ENCODE data around the gene GPC5. TPM values are rescaled to one million over a fixed set of nuclear protein-coding genes. Genes with fewer than 3 reads are reported as not detected.

GPC5 gene
- total RNA-seq, 2 experiments from 2014 or later: 0.63 to 0.66 TPM

GRCh38 chr13:91572944-91573598 lies 174.7 kb downstream of the GPC5 start:
- H3K27ac Mint-ChIP-seq: no peak overlapping the region
- ChIA-PET CTCF (no interaction called here), POLR2A (no interaction called here)
- no peaks in the 10 kb centered on the region for H3K36me3 Mint-ChIP-seq (ENCODE audit: low read depth)
- H3K4me3 Mint-ChIP-seq: no peak overlapping the region
- H3K9me3 Mint-ChIP-seq (ENCODE audit: low read depth): no peaks in the 10 kb centered on the region
- DNase-seq: no peak
- no peak for ATAC-seq
- H3K27me3 Mint-ChIP-seq: no peaks in the 10 kb centered on the region
- intact Hi-C loops (cut with DNase I, micrococcal nuclease): loop anchor here in 1 of 2 experiments (10.0 kb wide), 1 partner anchor 198 kb away; no protein-coding TSS in a partner anchor
- no peaks in the 10 kb centered on the region for H3K4me1 Mint-ChIP-seq

- no peak overlapping the region for H3K27ac Mint-ChIP-seq
- no peaks in the 10 kb centered on the region for H3K27me3 Mint-ChIP-seq
- intact Hi-C loops (cut with DNase I, micrococcal nuclease): loop anchor here (5.0 to 10.0 kb wide), 2 partner anchors 197 to 200 kb away; no protein-coding TSS in a partner anchor
- H3K4me1 Mint-ChIP-seq: no peaks in the 10 kb centered on the region
- POLR2A ChIA-PET: no interaction called here
- no peaks in the 10 kb centered on the region for H3K36me3 Mint-ChIP-seq (ENCODE audit: low read depth)
- no peak for ATAC-seq
- DNase-seq: no peak
- H3K9me3 Mint-ChIP-seq (ENCODE audit: low read depth): no peaks in the 10 kb centered on the region
- CTCF ChIA-PET: no interaction called here
- no peak overlapping the region for H3K4me3 Mint-ChIP-seq
Measured at GRCh38 chr13:91574766-91575165, 176.3 kb downstream of the GPC5 start.

GRCh38 chr13:91576590-91576989 lies 178.2 kb downstream of the GPC5 start:
- ChIA-PET POLR2A (no interaction called here), CTCF (interaction anchor here (0.7 kb wide), 1 partner anchor 195 kb away, joined by 6 read pairs; no protein-coding TSS in a partner anchor)
- DNase-seq (peak; percentile 12), ATAC-seq (no peak)
- H3K4me1 Mint-ChIP-seq: no peaks in the 10 kb centered on the region
- H3K36me3 Mint-ChIP-seq (ENCODE audit: low read depth): no peaks in the 10 kb centered on the region
- no peak overlapping the region for H3K27ac Mint-ChIP-seq
- no peaks in the 10 kb centered on the region for H3K9me3 Mint-ChIP-seq (ENCODE audit: low read depth)
- no peaks in the 10 kb centered on the region for H3K27me3 Mint-ChIP-seq
- H3K4me3 Mint-ChIP-seq: no peak overlapping the region
- intact Hi-C loops (cut with DNase I, micrococcal nuclease): loop anchor here (5.0 to 10.0 kb wide), 2 partner anchors 199 to 202 kb away; no protein-coding TSS in a partner anchor

GRCh38 chr13:91579320-91579719 lies 180.9 kb downstream of the GPC5 start:
- H3K36me3 Mint-ChIP-seq (ENCODE audit: low read depth): no peaks in the 10 kb centered on the region
- no peaks in the 10 kb centered on the region for H3K27me3 Mint-ChIP-seq
- no peaks in the 10 kb centered on the region for H3K4me1 Mint-ChIP-seq
- H3K27ac Mint-ChIP-seq: no peak overlapping the region
- DNase-seq (no peak), ATAC-seq (no peak)
- CTCF ChIA-PET: no interaction called here
- POLR2A ChIA-PET: no interaction called here
- intact Hi-C loops (cut with DNase I, micrococcal nuclease): loop anchor here (5.0 to 10.0 kb wide), 2 partner anchors 202 to 205 kb away; no protein-coding TSS in a partner anchor
- H3K9me3 Mint-ChIP-seq (ENCODE audit: low read depth): no peaks in the 10 kb centered on the region
- H3K4me3 Mint-ChIP-seq: no peak overlapping the region

GRCh38 chr13:91580749-91581148 lies 182.3 kb downstream of the GPC5 start:
- intact Hi-C loops (cut with DNase I, micrococcal nuclease): no loop called here
- DNase-seq (no peak), ATAC-seq (no peak)
- POLR2A ChIA-PET: no interaction called here
- CTCF ChIA-PET: interaction anchor here (0.5 kb wide), 1 partner anchor 137 kb away, joined by 4 read pairs; no protein-coding TSS in a partner anchor
- H3K9me3 Mint-ChIP-seq (ENCODE audit: low read depth): no peaks in the 10 kb centered on the region
- no peaks in the 10 kb centered on the region for H3K4me1 Mint-ChIP-seq
- H3K27me3 Mint-ChIP-seq: no peaks in the 10 kb centered on the region
- H3K36me3 Mint-ChIP-seq (ENCODE audit: low read depth): no peaks in the 10 kb centered on the region
- H3K4me3 Mint-ChIP-seq: no peak overlapping the region
- H3K27ac Mint-ChIP-seq: no peak overlapping the region

- ChIA-PET CTCF (no interaction called here), POLR2A (no interaction called here)
Measured at GRCh38 chr13:91586609-91587008, 188.2 kb downstream of the GPC5 start.

GRCh38 chr13:91588541-91588940 lies 190.1 kb downstream of the GPC5 start:
- no peaks in the 10 kb centered on the region for H3K36me3 Mint-ChIP-seq (ENCODE audit: low read depth)
- no peak for ATAC-seq
- no peaks in the 10 kb centered on the region for H3K4me1 Mint-ChIP-seq
- H3K4me3 Mint-ChIP-seq: no peak overlapping the region
- CTCF ChIA-PET: no interaction called here
- no peak for DNase-seq
- intact Hi-C loops (cut with DNase I, micrococcal nuclease): no loop called here
- no peaks in the 10 kb centered on the region for H3K27me3 Mint-ChIP-seq
- POLR2A ChIA-PET: no interaction called here
- H3K9me3 Mint-ChIP-seq (ENCODE audit: low read depth): no peaks in the 10 kb centered on the region
- no peak overlapping the region for H3K27ac Mint-ChIP-seq

More at GRCh38 chr13:91586609-91587008, 188.2 kb downstream of the GPC5 start:
- Mint-ChIP-seq H3K4me1 (no peaks in the 10 kb centered on the region), H3K4me3 (no peak overlapping the region), H3K36me3 (ENCODE audit: low read depth) (no peaks in the 10 kb centered on the region), H3K27me3 (no peaks in the 10 kb centered on the region), H3K9me3 (ENCODE audit: low read depth) (no peaks in the 10 kb centered on the region), H3K27ac (no peak overlapping the region)
- intact Hi-C loops (cut with DNase I, micrococcal nuclease): no loop called here
- no peak for ATAC-seq
- no peak for DNase-seq

GRCh38 chr13:91592056-91593014 lies 193.9 kb downstream of the GPC5 start:
- no peak for ATAC-seq
- H3K4me3 Mint-ChIP-seq: no peak overlapping the region
- intact Hi-C loops (cut with DNase I, micrococcal nuclease): no loop called here
- no peak overlapping the region for H3K27ac Mint-ChIP-seq
- CTCF ChIA-PET: interaction anchor here (0.6 kb wide), 1 partner anchor 328 kb away, joined by 4 read pairs; no protein-coding TSS in a partner anchor
- no peaks in the 10 kb centered on the region for H3K9me3 Mint-ChIP-seq (ENCODE audit: low read depth)
- H3K4me1 Mint-ChIP-seq: no peaks in the 10 kb centered on the region
- POLR2A ChIA-PET: no interaction called here
- H3K27me3 Mint-ChIP-seq: no peaks in the 10 kb centered on the region
- no peaks in the 10 kb centered on the region for H3K36me3 Mint-ChIP-seq (ENCODE audit: low read depth)
- no peak for DNase-seq

- H3K4me3 Mint-ChIP-seq: no peak overlapping the region
- H3K27ac Mint-ChIP-seq: no peak overlapping the region
- intact Hi-C loops (cut with DNase I, micrococcal nuclease): no loop called here
- no peaks in the 10 kb centered on the region for H3K9me3 Mint-ChIP-seq (ENCODE audit: low read depth)
- H3K36me3 Mint-ChIP-seq (ENCODE audit: low read depth): no peaks in the 10 kb centered on the region
- H3K4me1 Mint-ChIP-seq: no peaks in the 10 kb centered on the region
- ChIA-PET CTCF (interaction anchor here (0.7 kb wide), 1 partner anchor 136 kb away, joined by 3 read pairs; no protein-coding TSS in a partner anchor), POLR2A (no interaction called here)
- DNase-seq: no peak
- no peaks in the 10 kb centered on the region for H3K27me3 Mint-ChIP-seq
- ATAC-seq: no peak
Measured at GRCh38 chr13:91593456-91593855, 195.0 kb downstream of the GPC5 start.

- ATAC-seq (no peak), DNase-seq (no peak)
- intact Hi-C loops (cut with DNase I, micrococcal nuclease): no loop called here
- Mint-ChIP-seq H3K9me3 (ENCODE audit: low read depth) (no peaks in the 10 kb centered on the region), H3K27ac (no peak overlapping the region), H3K36me3 (ENCODE audit: low read depth) (no peaks in the 10 kb centered on the region), H3K4me3 (no peak overlapping the region), H3K27me3 (no peaks in the 10 kb centered on the region), H3K4me1 (no peaks in the 10 kb centered on the region)
- ChIA-PET POLR2A (no interaction called here), CTCF (interaction anchor here (0.7 kb wide), 1 partner anchor 135 kb away, joined by 3 read pairs; no protein-coding TSS in a partner anchor)
Measured at GRCh38 chr13:91594061-91594460, 195.6 kb downstream of the GPC5 start.

- ATAC-seq: no peak
- ChIA-PET CTCF (no interaction called here), POLR2A (no interaction called here)
- Mint-ChIP-seq H3K9me3 (ENCODE audit: low read depth) (no peaks in the 10 kb centered on the region), H3K4me3 (no peak overlapping the region), H3K27ac (no peak overlapping the region), H3K27me3 (no peaks in the 10 kb centered on the region), H3K4me1 (no peaks in the 10 kb centered on the region), H3K36me3 (ENCODE audit: low read depth) (no peaks in the 10 kb centered on the region)
- DNase-seq: no peak
- intact Hi-C loops (cut with DNase I, micrococcal nuclease): no loop called here
Measured at GRCh38 chr13:91595677-91596076, 197.3 kb downstream of the GPC5 start.

GRCh38 chr13:91596842-91597241 lies 198.4 kb downstream of the GPC5 start:
- ATAC-seq (no peak), DNase-seq (no peak)
- intact Hi-C loops (cut with DNase I, micrococcal nuclease): no loop called here
- Mint-ChIP-seq H3K4me1 (no peaks in the 10 kb centered on the region), H3K27ac (no peak overlapping the region), H3K36me3 (ENCODE audit: low read depth) (no peaks in the 10 kb centered on the region), H3K27me3 (no peaks in the 10 kb centered on the region), H3K9me3 (ENCODE audit: low read depth) (no peaks in the 10 kb centered on the region), H3K4me3 (no peak overlapping the region)
- ChIA-PET POLR2A (no interaction called here), CTCF (no interaction called here)
